K562 (cell line): ENCODE results near the gene MT1E. TPM values are rescaled to one million over a fixed set of nuclear protein-coding genes. Genes with fewer than 3 reads are reported as not detected.

ENCODE experiments used
- REST ChIP-seq, 2 experiments: fragments of 450-650 bp; formaldehyde crosslinking in 1 of 2; IDR thresholded peaks; 2 replicates each; pipeline versions ENCODE4 v1.4.0 to v1.6.1; 2014 to 2020; ENCODE audit warnings: mild to moderate bottlenecking in 2 of 2, borderline replicate concordance in 1 of 2, low read depth in 1 of 2
- polyA plus RNA-seq, 8 experiments: library from polyadenylated mRNA; depleted of rRNA in 4 of 8; stranded (reverse) in 5 of 8; unstranded in 3 of 8; fragments of >200 nt; fragmentation: Nextera tagmentation in 2 of 8; fragmentation: Illumina TruSeq in 1 of 8; extraction: Ambion mirVana in 2 of 8; extraction: Trizol in 1 of 8; gene quantifications; 2 replicates each; pipeline versions ENCODE4 v1.2.1 to v1.2.3, GENCODE V29; 2011 to 2014; ENCODE audit warnings: inconsistent platforms in 1 of 8, missing spikeins in 1 of 8
- total RNA-seq, 7 experiments: library from RNA; depleted of rRNA in 6 of 7; stranded (reverse); fragments of >200 nt in 6 of 7; fragmentation: Illumina TruSeq in 2 of 7; extraction: Trizol in 2 of 7; gene quantifications; 2 replicates each; pipeline versions ENCODE4 v1.2.1 to v1.2.3, GENCODE V29; 2011 to 2021; ENCODE audit warnings: low replicate concordance in 1 of 7

The MT1E gene
- total and polyA plus RNA-seq, 9 of the 15 experiments (the other 6 are each of a cell fraction or from before 2014, with no cell fraction given): 0.29 to 0.81 (median 0.46) TPM; not detected in 3

- peak; percentile 54 for TF ChIP-seq REST (IDR thresholded peaks at IDR 0.05; ENCODE audit: borderline replicate concordance)
- TF ChIP-seq REST (CRISPR knock-in tag; IDR thresholded peaks at IDR 0.05; ENCODE audit: low read depth): no peak
Observed at GRCh38 chr16:56645838-56646237, 20.3 kb downstream of the MT1E start (continued).
